Measurements from ENCODE around the gene LDLRAD4. TPM values are rescaled to one million over a fixed set of nuclear protein-coding genes. Genes with fewer than 3 reads are reported as not detected.

LDLRAD4 gene
- total and polyA plus RNA-seq, 8 donors, result 2.0 to 47.9 (median 9.0) TPM

GRCh38 chr18:13229001-13229671 lies 10.6 kb downstream of the LDLRAD4 start:
- peaks cover 0 to 6% (median 0%) of the 10 kb centered on the region in 4 donors for H3K36me3 ChIP-seq
- DNase-seq, result no peak
- no peaks in the 10 kb centered on the region for H3K9me3 ChIP-seq
- TF ChIP-seq CTCF (IDR thresholded peaks at IDR 0.05) (no peak), POLR2A (IDR thresholded peaks at IDR 0.05) (no peak), EP300 (IDR thresholded peaks at IDR 0.05) (no peak), POLR2AphosphoS5 (IDR thresholded peaks at IDR 0.05) (no peak)
- H3K27me3 ChIP-seq, result no peaks in the 10 kb centered on the region
- H3K4me3 ChIP-seq, result no peak overlapping the region
- intact Hi-C loops (cut with DNase I; ENCODE audit: low total_unique reads), result no loop called here
- no peak overlapping the region for H3K27ac ChIP-seq
- 75 to 89% (median 86%) methylated on average over 11 to 13 of the region's 13 CpGs for WGBS, 5 donors
- H3K4me1 ChIP-seq, result peaks cover 0 to 19% (median 5%) of the 10 kb centered on the region in 4 donors

- TF ChIP-seq POLR2AphosphoS5 (IDR thresholded peaks at IDR 0.05) (no peak), POLR2A (IDR thresholded peaks at IDR 0.05) (no peak), CTCF (IDR thresholded peaks at IDR 0.05) (no peak), EP300 (IDR thresholded peaks at IDR 0.05) (no peak)
- no peaks in the 10 kb centered on the region for H3K9me3 ChIP-seq
- intact Hi-C loops (cut with DNase I; ENCODE audit: low total_unique reads), result no loop called here
- no peaks in the 10 kb centered on the region for H3K27me3 ChIP-seq
- H3K4me3 ChIP-seq, result no peak overlapping the region
- H3K36me3 ChIP-seq, result peaks cover 0 to 6% (median 0%) of the 10 kb centered on the region in 4 donors
- WGBS, 5 donors, result 88 to 95% (median 93%) methylated on average over 16 to 17 of the region's 17 CpGs
- peaks cover 0 to 25% (median 9%) of the 10 kb centered on the region in 4 donors for H3K4me1 ChIP-seq
- DNase-seq, result no peak
- H3K27ac ChIP-seq, result no peak overlapping the region
Observed at GRCh38 chr18:13231151-13231550, 12.6 kb downstream of the LDLRAD4 start.

- TF ChIP-seq POLR2AphosphoS5 (IDR thresholded peaks at IDR 0.05), result no peak
- TF ChIP-seq EP300 (IDR thresholded peaks at IDR 0.05), result no peak
- no peak for TF ChIP-seq POLR2A (IDR thresholded peaks at IDR 0.05)
- TF ChIP-seq CTCF (IDR thresholded peaks at IDR 0.05), result no peak
- H3K9me3 ChIP-seq, result no peaks in the 10 kb centered on the region
- H3K4me3 ChIP-seq, result no peak overlapping the region
- peaks cover 0 to 6% (median 0%) of the 10 kb centered on the region in 4 donors for H3K36me3 ChIP-seq
- no peaks in the 10 kb centered on the region for H3K27me3 ChIP-seq
- intact Hi-C loops (cut with DNase I; ENCODE audit: low total_unique reads), result no loop called here
- 69 to 82% (median 77%) methylated on average over 31 to 37 of the region's 37 CpGs for WGBS, 5 donors
- H3K27ac ChIP-seq, result no peak overlapping the region
- peak in 1 of 2 donors; percentile 70 for DNase-seq
- peaks cover 0 to 27% (median 13%) of the 10 kb centered on the region in 4 donors for H3K4me1 ChIP-seq
Observed at GRCh38 chr18:13232086-13232917, 13.7 kb downstream of the LDLRAD4 start.

GRCh38 chr18:13232971-13233786 lies 14.6 kb downstream of the LDLRAD4 start:
- Histone ChIP-seq H3K4me3 (no peak overlapping the region), H3K9me3 (no peaks in the 10 kb centered on the region), H3K36me3 (no peaks in the 10 kb centered on the region), H3K27ac (no peak overlapping the region), H3K4me1 (peaks cover 0 to 27% (median 13%) of the 10 kb centered on the region in 4 donors), H3K27me3 (no peaks in the 10 kb centered on the region)
- TF ChIP-seq POLR2AphosphoS5 (IDR thresholded peaks at IDR 0.05) (no peak), CTCF (IDR thresholded peaks at IDR 0.05) (no peak), POLR2A (IDR thresholded peaks at IDR 0.05) (no peak), EP300 (IDR thresholded peaks at IDR 0.05) (no peak)
- no peak for DNase-seq
- intact Hi-C loops (cut with DNase I; ENCODE audit: low total_unique reads), result no loop called here
- WGBS, 5 donors, result 87 to 90% (median 90%) methylated on average over 13 to 19 of the region's 19 CpGs

All from stomach (tissue), 9 donors.